Osteocyte (in vitro differentiated cells): ENCODE data around the gene ADGRA1. TPM values are rescaled to one million over a fixed set of nuclear protein-coding genes. Genes with fewer than 3 reads are reported as not detected.

Experiments used
- DNase-seq: peaks from one replicate; pipeline ENCODE4 v3.0.0; 2021; ENCODE audit warnings: mixed read lengths; ENCODE audit not compliant: unreplicated experiment; ENCODE audit errors: extremely low spot score
- H3K27ac Mint-ChIP-seq: one replicate; pipeline ENCODE4 v1.8.0; 2021; ENCODE audit warnings: mild to moderate bottlenecking, mixed read lengths; ENCODE audit not compliant: unreplicated experiment
- H3K27me3 Mint-ChIP-seq: one replicate; pipeline ENCODE4 v1.8.0; 2021; ENCODE audit warnings: mixed read lengths; ENCODE audit not compliant: unreplicated experiment
- H3K36me3 Mint-ChIP-seq: one replicate; pipeline ENCODE4 v1.8.0; 2021; ENCODE audit warnings: mixed read lengths; ENCODE audit not compliant: unreplicated experiment
- H3K4me1 Mint-ChIP-seq: one replicate; pipeline ENCODE4 v1.8.0; 2021; ENCODE audit warnings: mixed read lengths; ENCODE audit not compliant: unreplicated experiment
- H3K4me3 Mint-ChIP-seq: one replicate; pipeline ENCODE4 v1.8.0; 2021; ENCODE audit warnings: mild to moderate bottlenecking, moderate library complexity, mixed read lengths; ENCODE audit not compliant: unreplicated experiment
- H3K9me3 Mint-ChIP-seq: one replicate; pipeline ENCODE4 v1.8.0; 2021; ENCODE audit warnings: mixed read lengths; ENCODE audit not compliant: unreplicated experiment
- CTCF ChIP-seq: fragments of 200-600 bp; sonication (generic); IDR thresholded peaks from 2 replicates; pipeline ENCODE4 v1.5.0; 2021; ENCODE audit warnings: antibody characterized with exemption, mild to moderate bottlenecking, moderate library complexity
- total RNA-seq: library from RNA; stranded (reverse); gene quantifications from 2 replicates; pipeline ENCODE4 v1.2.1, GENCODE V29; 2021

Gene ADGRA1
- total RNA-seq, 1 donor from 2014 or later = not detected

DNA sequence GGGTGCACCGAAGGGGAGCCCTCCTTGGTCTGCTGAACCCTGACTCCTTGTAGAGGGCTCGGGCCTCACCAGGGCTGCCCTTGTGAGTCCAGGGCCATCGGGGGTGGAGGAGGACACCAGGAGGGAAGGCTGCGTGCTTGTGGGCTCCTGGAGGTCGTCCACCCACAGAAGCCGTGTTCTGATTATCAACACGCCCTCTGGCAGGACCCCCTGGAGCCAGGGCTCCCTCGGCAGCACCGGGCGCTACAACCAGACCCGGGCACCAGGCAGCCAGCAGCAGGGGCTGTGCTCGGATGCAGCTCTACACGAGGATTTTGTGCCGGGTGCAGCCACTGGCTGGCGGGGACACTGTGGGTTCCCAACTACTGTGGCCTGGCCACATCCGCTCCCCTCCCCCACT is 6.1 kb upstream of the ADGRA1 start:
- no peak for DNase-seq
- no peak for TF ChIP-seq CTCF
- Mint-ChIP-seq H3K9me3 (no peaks in the 10 kb centered on the region), H3K27me3 (peaks cover 3% of the 10 kb centered on the region), H3K36me3 (no peaks in the 10 kb centered on the region), H3K4me1 (no peaks in the 10 kb centered on the region), H3K27ac (no peak overlapping the region), H3K4me3 (no peak overlapping the region)

DNA sequence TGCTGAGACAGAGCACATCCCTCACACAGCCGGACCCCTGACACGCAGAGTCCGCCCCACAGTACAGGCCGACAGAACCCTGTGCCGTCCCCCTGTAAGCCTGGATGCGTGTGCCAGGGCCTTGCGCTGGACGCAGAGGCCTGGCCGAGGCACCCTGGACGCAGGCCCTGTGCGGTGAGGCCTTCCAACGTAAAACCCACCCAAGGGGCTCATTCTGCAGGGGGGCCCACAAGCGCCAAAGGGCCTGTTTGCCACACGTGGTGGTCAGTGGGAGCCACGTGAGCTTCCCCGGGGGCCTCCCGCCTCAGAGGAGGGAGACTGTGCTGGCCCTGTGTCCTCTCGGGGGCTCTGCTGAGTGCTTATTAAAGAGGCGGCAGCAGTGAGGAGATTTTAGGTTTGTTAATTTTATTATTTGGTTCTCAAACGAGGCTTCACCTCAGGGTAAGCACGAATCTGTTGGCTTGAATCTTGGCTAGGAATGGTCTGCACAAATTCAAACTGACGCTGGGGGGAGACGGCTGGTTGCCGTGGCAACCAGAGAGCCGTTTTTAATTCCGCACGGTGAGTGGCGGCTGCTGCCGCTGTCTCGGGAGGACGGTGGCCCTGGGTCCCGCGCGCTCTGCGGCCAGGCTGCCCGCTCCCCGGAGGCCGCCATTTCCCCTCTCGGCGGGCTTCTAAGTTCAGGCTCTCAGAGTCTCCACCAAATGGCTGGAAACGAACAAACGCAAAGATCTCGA is 4.9 kb upstream of the ADGRA1 start:
- no peaks in the 10 kb centered on the region for H3K36me3 Mint-ChIP-seq
- DNase-seq = no peak
- peaks cover 2% of the 10 kb centered on the region for H3K4me1 Mint-ChIP-seq
- H3K4me3 Mint-ChIP-seq = no peak overlapping the region
- peaks cover 8% of the 10 kb centered on the region for H3K27me3 Mint-ChIP-seq
- H3K9me3 Mint-ChIP-seq = no peaks in the 10 kb centered on the region
- H3K27ac Mint-ChIP-seq = no peak overlapping the region
- TF ChIP-seq CTCF = no peak

- Mint-ChIP-seq H3K36me3 (no peaks in the 10 kb centered on the region), H3K4me1 (peaks cover 2% of the 10 kb centered on the region), H3K9me3 (no peaks in the 10 kb centered on the region), H3K27ac (no peak overlapping the region), H3K27me3 (peaks cover 8% of the 10 kb centered on the region), H3K4me3 (no peak overlapping the region)
- DNase-seq = no peak
- no peak for TF ChIP-seq CTCF
Observed at GRCh38 chr10:133083422-133084100, 4.2 kb upstream of the ADGRA1 start.

DNA sequence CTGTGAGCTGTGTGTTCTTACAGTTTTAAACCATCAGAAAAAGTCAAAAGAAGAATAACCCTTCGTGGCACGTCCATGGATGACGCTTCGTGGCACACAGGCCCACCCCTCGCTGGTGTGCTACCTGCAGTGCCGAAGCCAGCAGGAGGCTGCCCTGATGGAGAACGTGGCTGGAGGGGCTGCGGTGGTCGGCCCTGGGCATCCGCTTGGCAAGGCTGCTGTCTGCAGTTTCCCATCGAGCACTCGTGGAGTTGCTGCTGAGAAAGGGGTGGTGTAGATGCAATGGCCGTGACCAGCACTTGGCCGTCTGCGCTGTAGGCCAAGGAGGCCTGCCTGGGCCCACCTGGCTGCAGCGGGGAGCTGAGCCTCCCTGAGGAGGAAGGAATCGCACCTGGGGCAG is 3.2 kb upstream of the ADGRA1 start:
- Mint-ChIP-seq H3K4me3 (no peak overlapping the region), H3K27ac (no peak overlapping the region), H3K27me3 (peaks cover 14% of the 10 kb centered on the region), H3K36me3 (no peaks in the 10 kb centered on the region), H3K4me1 (peaks cover 2% of the 10 kb centered on the region), H3K9me3 (no peaks in the 10 kb centered on the region)
- DNase-seq = no peak
- TF ChIP-seq CTCF = no peak
